ENCODE data around the gene OR51M1.

The OR51M1 gene

GRCh38 chr11:5394091-5394490 is 10.5 kb downstream of the OR51M1 start:
- no peak for DNase-seq

GRCh38 chr11:5398936-5399335 is 15.3 kb downstream of the OR51M1 start:
- DNase-seq: no peak

DNA sequence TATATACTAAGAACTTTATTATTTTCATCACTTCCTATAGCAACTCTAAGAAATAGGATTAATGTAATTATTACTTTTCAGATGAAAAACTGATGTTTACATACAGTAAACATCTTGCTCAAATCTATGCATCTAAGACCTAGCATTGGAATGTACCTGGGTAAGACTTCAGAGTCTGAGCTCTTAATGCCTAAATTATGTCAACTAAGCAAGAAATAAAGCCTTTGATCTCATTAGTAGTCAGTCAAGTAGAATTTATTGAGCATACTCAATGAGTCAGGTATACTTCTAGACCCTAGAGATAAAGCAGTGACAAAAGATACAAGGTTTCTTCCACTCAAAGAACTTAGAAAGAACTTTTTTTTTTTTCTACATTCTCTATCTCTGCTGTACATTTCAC is 21.6 kb downstream of the OR51M1 start:
- no peak for DNase-seq

DNA sequence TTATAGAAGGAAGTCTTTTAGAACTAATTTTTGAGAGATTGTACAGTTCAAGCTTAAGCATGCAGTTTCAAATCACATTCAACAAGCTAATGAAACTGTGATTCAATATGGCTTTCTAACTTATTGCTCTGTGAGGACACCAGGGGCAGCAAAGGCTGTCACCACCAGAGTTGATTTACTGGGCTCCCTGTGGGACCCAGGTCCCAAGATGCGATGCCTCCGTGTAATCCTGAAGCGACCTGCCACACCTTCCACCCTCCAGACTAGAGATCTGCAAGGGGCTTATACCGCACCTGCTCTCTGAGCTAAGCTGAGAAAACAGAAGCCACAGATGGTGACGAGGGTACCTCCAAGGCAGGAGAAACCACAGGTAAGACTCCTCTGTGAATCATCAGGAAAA is 37.4 kb downstream of the OR51M1 start:
- DNase-seq: no peak

- no peak for DNase-seq
Measured at GRCh38 chr11:5421811-5422210, 38.2 kb downstream of the OR51M1 start, which contains the start of gene OR51Q1. OR51Q1 (plus strand) TSS chr11:5422111; CDS start chr11:5422201, 90 bp downstream.

DNA sequence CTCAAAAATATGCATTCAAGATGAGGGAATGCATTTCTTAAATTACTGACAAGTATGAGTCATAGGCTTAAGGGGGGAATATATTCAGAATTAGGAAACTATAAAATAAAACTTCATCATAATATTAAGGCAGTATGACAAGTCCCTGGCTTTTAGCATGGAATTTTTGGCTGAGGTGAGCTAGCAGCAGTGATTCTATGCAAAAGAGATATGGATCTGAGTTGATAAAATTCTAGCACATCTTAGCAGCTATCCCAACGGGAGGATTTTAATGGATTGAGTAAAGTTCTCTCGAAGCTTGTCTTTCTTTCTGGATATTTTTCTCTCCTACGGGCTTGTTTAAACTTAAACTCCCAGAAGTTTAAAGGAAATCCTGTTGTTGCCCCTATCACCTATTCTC is 39.5 kb downstream of the OR51M1 start:
- DNase-seq: no peak

DNA sequence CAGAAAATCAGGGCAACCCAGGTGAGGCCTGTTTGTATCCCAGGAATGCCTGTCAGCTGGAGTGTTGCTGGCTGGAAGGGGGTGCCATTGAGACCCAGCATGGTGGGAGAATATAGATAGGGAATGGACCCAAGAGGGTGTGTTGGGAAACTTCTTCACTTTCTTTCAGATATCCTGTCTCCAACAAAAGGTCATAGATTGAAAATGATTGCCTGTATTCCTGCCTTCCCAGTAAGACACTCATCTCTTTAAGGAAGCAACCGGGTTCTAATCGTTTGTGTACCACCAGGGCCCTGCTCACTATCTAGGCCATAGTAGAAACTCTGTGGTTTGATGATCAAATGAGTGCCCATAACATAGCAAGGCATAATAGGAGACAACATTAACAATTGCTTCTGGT is 57.8 kb downstream of the OR51M1 start, which contains the start of gene OR51I1:
TSS of gene OR51I1 (minus strand) at position 101 of the 400 bp plus-strand sequence. CDS start at position 101, 0 bp downstream.
- DNase-seq: no peak
